ENCODE measurements around the gene RAB15.

DNA sequence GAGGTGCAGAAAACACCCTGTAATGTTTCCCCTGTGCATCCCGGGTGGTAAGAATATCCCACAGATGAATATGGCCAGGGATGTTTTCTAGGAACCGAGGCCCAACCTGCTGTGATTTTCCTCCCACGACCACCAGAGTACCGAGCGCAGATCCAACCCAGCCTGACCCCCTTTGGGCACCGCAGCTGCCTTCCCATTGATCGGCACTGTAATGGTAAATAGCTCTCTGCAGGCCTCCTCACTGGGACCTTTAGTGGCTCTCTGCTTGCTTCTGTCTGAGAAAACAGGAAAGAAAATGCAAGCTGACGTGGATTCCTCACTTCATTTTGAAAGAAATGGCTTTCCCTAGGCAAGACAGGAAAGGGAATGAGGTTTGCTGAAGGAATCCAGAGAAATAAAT lies 2.4 kb upstream of the RAB15 start:
- TF ChIP-seq, protein P1, sequence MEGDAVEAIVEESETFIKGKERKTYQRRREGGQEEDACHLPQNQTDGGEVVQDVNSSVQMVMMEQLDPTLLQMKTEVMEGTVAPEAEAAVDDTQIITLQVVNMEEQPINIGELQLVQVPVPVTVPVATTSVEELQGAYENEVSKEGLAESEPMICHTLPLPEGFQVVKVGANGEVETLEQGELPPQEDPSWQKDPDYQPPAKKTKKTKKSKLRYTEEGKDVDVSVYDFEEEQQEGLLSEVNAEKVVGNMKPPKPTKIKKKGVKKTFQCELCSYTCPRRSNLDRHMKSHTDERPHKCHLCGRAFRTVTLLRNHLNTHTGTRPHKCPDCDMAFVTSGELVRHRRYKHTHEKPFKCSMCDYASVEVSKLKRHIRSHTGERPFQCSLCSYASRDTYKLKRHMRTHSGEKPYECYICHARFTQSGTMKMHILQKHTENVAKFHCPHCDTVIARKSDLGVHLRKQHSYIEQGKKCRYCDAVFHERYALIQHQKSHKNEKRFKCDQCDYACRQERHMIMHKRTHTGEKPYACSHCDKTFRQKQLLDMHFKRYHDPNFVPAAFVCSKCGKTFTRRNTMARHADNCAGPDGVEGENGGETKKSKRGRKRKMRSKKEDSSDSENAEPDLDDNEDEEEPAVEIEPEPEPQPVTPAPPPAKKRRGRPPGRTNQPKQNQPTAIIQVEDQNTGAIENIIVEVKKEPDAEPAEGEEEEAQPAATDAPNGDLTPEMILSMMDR (IDR thresholded peaks at IDR 0.05; ENCODE audit: low read depth, low read length) = no peak
- no peak for TF ChIP-seq EZH2phosphoT487 (IDR thresholded peaks at IDR 0.05; ENCODE audit: low read depth)
